Keratinocyte (primary cell): ENCODE results near the gene DDTL.
"Not testable (repeated sequence)": the region's sequence is repeated elsewhere in the genome, so short reads cannot be mapped to it uniquely, and the experiment has no call there.

Experiments used
- EZH2 ChIP-seq: IDR thresholded peaks from one replicate; pipeline ENCODE4 v1.6.1; 2012; ENCODE audit warnings: inconsistent platforms, mild to moderate bottlenecking, low read length, moderate library complexity
- TF ChIP-seq, protein P1 (sequence below), 3 experiments: IDR thresholded peaks in 1 of 3; conservative IDR thresholded peaks in 1 of 3; optimal IDR thresholded peaks in 1 of 3; 2 replicates in 2 of 3; 3 replicates in 1 of 3; pipeline versions ENCODE3 to v1.5.1; 2011; ENCODE audit warnings: low read length in 3 of 3, mild to moderate bottlenecking in 3 of 3, moderate library complexity in 2 of 3, control low read depth in 1 of 3, inconsistent platforms in 1 of 3; ENCODE audit not compliant: insufficient read depth in 2 of 3; ENCODE audit errors: extremely low read depth in 1 of 3

DNA sequence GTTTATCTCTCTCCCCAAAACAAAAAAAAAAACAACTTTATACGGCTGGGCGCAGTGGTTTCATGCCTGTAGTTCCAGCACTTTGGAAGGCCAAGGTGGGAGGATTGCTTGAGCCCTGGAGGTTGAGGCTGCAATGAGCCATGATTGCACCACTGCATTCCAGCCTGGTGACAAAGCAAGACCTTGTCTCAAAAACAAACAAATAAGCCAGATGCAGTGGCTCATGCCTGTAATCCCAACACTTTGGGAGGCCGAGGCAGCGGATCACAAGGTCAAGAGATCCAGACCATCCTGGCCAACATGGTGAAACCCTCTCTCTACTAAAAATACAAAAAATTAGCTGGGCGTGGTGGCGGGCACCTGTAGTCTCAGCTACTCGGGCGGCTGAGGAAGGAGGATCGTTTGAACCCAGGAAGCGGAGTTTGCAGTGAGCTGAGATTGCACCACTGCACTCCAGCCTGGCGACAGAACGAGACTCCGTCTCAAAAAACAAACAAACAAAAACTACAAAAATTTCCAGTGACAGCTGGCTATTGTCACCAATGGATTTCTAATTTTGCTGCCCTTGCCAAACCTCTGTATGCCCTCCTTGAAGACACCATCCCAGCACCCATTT lies 45.0 kb upstream of the DDTL start:
- TF ChIP-seq, protein P1, sequence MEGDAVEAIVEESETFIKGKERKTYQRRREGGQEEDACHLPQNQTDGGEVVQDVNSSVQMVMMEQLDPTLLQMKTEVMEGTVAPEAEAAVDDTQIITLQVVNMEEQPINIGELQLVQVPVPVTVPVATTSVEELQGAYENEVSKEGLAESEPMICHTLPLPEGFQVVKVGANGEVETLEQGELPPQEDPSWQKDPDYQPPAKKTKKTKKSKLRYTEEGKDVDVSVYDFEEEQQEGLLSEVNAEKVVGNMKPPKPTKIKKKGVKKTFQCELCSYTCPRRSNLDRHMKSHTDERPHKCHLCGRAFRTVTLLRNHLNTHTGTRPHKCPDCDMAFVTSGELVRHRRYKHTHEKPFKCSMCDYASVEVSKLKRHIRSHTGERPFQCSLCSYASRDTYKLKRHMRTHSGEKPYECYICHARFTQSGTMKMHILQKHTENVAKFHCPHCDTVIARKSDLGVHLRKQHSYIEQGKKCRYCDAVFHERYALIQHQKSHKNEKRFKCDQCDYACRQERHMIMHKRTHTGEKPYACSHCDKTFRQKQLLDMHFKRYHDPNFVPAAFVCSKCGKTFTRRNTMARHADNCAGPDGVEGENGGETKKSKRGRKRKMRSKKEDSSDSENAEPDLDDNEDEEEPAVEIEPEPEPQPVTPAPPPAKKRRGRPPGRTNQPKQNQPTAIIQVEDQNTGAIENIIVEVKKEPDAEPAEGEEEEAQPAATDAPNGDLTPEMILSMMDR (optimal IDR thresholded peaks at IDR 0.05 in 1 of 3, IDR thresholded peaks at IDR 0.05 in 1 of 3, conservative IDR thresholded peaks at IDR 0.05 in 1 of 3; ENCODE audit: extremely low read depth in 1 of 3, insufficient read depth in 2 of 3, low read length in 3 of 3): not testable (repeated sequence)
- TF ChIP-seq EZH2: not testable (repeated sequence)
